Thoracic aorta (tissue), 2 donors: ENCODE measurements around the gene MICAL2. TPM values are rescaled to one million over a fixed set of nuclear protein-coding genes. Genes with fewer than 3 reads are reported as not detected.

Experiments used
- ATAC-seq: fragments of 150-250 bp; one replicate; pipeline ENCODE4 v1.8.0; 2017; ENCODE audit warnings: low read depth; ENCODE audit not compliant: insufficient number of reproducible peaks, low FRiP score
- DNase-seq: peaks from one replicate; pipeline ENCODE4 v3.0.0-alpha.2; 2020; ENCODE audit warnings: low spot score
- H3K27ac ChIP-seq, 2 donors: fragments of 200-600 bp; sonication (generic); 1 replicate in 1 of 2; 2 replicates in 1 of 2; pipeline ENCODE4 v1.5.1; 2016; ENCODE audit warnings: mild to moderate bottlenecking in 2 of 2, moderate library complexity in 2 of 2
- H3K27me3 ChIP-seq: fragments of 200-600 bp; sonication (generic); replicated peaks from 2 replicates; pipeline ENCODE4 v1.6.0; 2016; ENCODE audit warnings: mild to moderate bottlenecking; ENCODE audit not compliant: insufficient read depth
- H3K36me3 ChIP-seq: fragments of 200-600 bp; sonication (generic); one replicate; pipeline ENCODE4 v1.5.1; 2016
- H3K4me1 ChIP-seq, 2 donors: fragments of 200-600 bp; sonication (generic); 1 replicate in 1 of 2; 2 replicates in 1 of 2; pipeline versions ENCODE4 v1.5.1 to v1.6.0; 2016; ENCODE audit warnings: low read depth in 2 of 2, mild to moderate bottlenecking in 1 of 2; ENCODE audit not compliant: control insufficient read depth in 1 of 2
- H3K4me3 ChIP-seq: fragments of 200-600 bp; sonication (generic); 2 replicates; pipeline ENCODE4 v1.5.1; 2016; ENCODE audit warnings: mild to moderate bottlenecking
- H3K9me3 ChIP-seq: fragments of 200-600 bp; sonication (generic); 2 replicates; pipeline ENCODE4 v1.5.1; 2016
- CTCF ChIP-seq: fragments of 200-600 bp; sonication (generic); IDR thresholded peaks from one replicate; pipeline ENCODE4 v1.5.1; 2019; ENCODE audit warnings: antibody characterized with exemption
- total RNA-seq, 2 donors: library from RNA; depleted of rRNA; stranded (reverse); fragments of >200 nt; gene quantifications; one replicate each; pipeline versions ENCODE4 v1.1.0 to v1.2.3, GENCODE V29; 2016

Gene MICAL2
- total RNA-seq, 2 donors from 2014 or later = 791 to 989 TPM

- ATAC-seq = no peak
- Histone ChIP-seq H3K4me1 (peaks cover 35 to 89% of the 10 kb centered on the region in 2 donors), H3K36me3 (no peaks in the 10 kb centered on the region), H3K27ac (peak overlapping the region; percentile 58 to 97), H3K27me3 (peaks cover 3% of the 10 kb centered on the region), H3K9me3 (no peaks in the 10 kb centered on the region), H3K4me3 (no peak overlapping the region)
- DNase-seq = no peak
- no peak for TF ChIP-seq CTCF
Measured at GRCh38 chr11:12175694-12176241, 65.4 kb downstream of the MICAL2 start.

GRCh38 chr11:12176410-12176809, 66.0 kb downstream of the MICAL2 start:
- H3K4me3 ChIP-seq = no peak overlapping the region
- DNase-seq = no peak
- H3K27me3 ChIP-seq = peaks cover 3% of the 10 kb centered on the region
- peak overlapping the region in 1 of 2 donors; percentile 97 for H3K27ac ChIP-seq
- H3K36me3 ChIP-seq = no peaks in the 10 kb centered on the region
- no peak for ATAC-seq
- H3K4me1 ChIP-seq = peaks cover 34 to 89% of the 10 kb centered on the region in 2 donors
- TF ChIP-seq CTCF = no peak
- no peaks in the 10 kb centered on the region for H3K9me3 ChIP-seq

GRCh38 chr11:12177739-12178338, 67.4 kb downstream of the MICAL2 start:
- peaks cover 41 to 90% of the 10 kb centered on the region in 2 donors for H3K4me1 ChIP-seq
- no peak for TF ChIP-seq CTCF
- no peak for ATAC-seq

GRCh38 chr11:12179019-12179418, 68.6 kb downstream of the MICAL2 start:
- H3K4me3 ChIP-seq = no peak overlapping the region
- ATAC-seq (no peak), DNase-seq (no peak)
- peaks cover 5% of the 10 kb centered on the region for H3K36me3 ChIP-seq
- H3K27ac ChIP-seq = peak overlapping the region; percentile 82 to 97
- H3K9me3 ChIP-seq = no peaks in the 10 kb centered on the region
- TF ChIP-seq CTCF = no peak
- peaks cover 39 to 90% of the 10 kb centered on the region in 2 donors for H3K4me1 ChIP-seq
- H3K27me3 ChIP-seq = no peaks in the 10 kb centered on the region

More at GRCh38 chr11:12177739-12178338, 67.4 kb downstream of the MICAL2 start:
- H3K4me3 ChIP-seq = no peak overlapping the region
- no peaks in the 10 kb centered on the region for H3K27me3 ChIP-seq
- DNase-seq = no peak
- H3K36me3 ChIP-seq = no peaks in the 10 kb centered on the region
- H3K27ac ChIP-seq = peak overlapping the region; percentile 82 to 97
- no peaks in the 10 kb centered on the region for H3K9me3 ChIP-seq

GRCh38 chr11:12179531-12179930, 69.1 kb downstream of the MICAL2 start:
- DNase-seq = no peak
- Histone ChIP-seq H3K4me3 (no peak overlapping the region), H3K27ac (peak overlapping the region; percentile 82 to 97), H3K27me3 (no peaks in the 10 kb centered on the region), H3K9me3 (no peaks in the 10 kb centered on the region), H3K4me1 (peaks cover 37 to 90% of the 10 kb centered on the region in 2 donors), H3K36me3 (peaks cover 10% of the 10 kb centered on the region)
- no peak for TF ChIP-seq CTCF
- no peak for ATAC-seq
